Erythroblast (primary cell): ENCODE measurements around the gene ARV1.
"Not testable (repeated sequence)": the region's sequence is repeated elsewhere in the genome, so short reads cannot be mapped to it uniquely, and the experiment has no call there.

Experiments used
- DNase-seq, 2 experiments: peaks; one replicate each; lab custom pipeline; 2025; lab: John Stamatoyannopoulos, UW
- GATA1 ChIP-seq: IDR thresholded peaks from 2 replicates; pipeline ENCODE4 v1.6.1; 2011; ENCODE audit warnings: low read depth, mild to moderate bottlenecking, control low read depth, low read length, moderate library complexity
- POLR2A ChIP-seq: IDR thresholded peaks from 2 replicates; pipeline ENCODE4 v1.6.1; 2011; ENCODE audit warnings: mild to moderate bottlenecking, low read length

The ARV1 gene

GRCh38 chr1:231019711-231020110 lies 40.8 kb downstream of the ARV1 start:
- no peak for DNase-seq
- TF ChIP-seq GATA1 (no peak), POLR2A (no peak)

GRCh38 chr1:231020139-231020601 lies 41.3 kb downstream of the ARV1 start:
- no peak for DNase-seq
- TF ChIP-seq POLR2A (no peak), GATA1 (no peak)

- no peak for DNase-seq
- no peak for TF ChIP-seq POLR2A
- no peak for TF ChIP-seq GATA1
Observed at GRCh38 chr1:231020816-231021215, 41.9 kb downstream of the ARV1 start.

GRCh38 chr1:231021540-231022031 lies 42.7 kb downstream of the ARV1 start:
- TF ChIP-seq GATA1 (no peak), POLR2A (no peak)
- DNase-seq: no peak

- DNase-seq: not testable (repeated sequence)
Observed at GRCh38 chr1:231022543-231022942, 43.6 kb downstream of the ARV1 start.

GRCh38 chr1:231023150-231023549 lies 44.3 kb downstream of the ARV1 start:
- no peak for DNase-seq

GRCh38 chr1:231026576-231026975 lies 47.7 kb downstream of the ARV1 start:
- TF ChIP-seq POLR2A (no peak), GATA1 (no peak)
- no peak for DNase-seq

More at GRCh38 chr1:231023150-231023549, 44.3 kb downstream of the ARV1 start:
- TF ChIP-seq POLR2A (no peak), GATA1 (no peak)

- TF ChIP-seq POLR2A (no peak), GATA1 (no peak)
- DNase-seq: no peak
Observed at GRCh38 chr1:231027136-231027925, 48.4 kb downstream of the ARV1 start.

- no peak for TF ChIP-seq POLR2A
- no peak for TF ChIP-seq GATA1
- DNase-seq: no peak
Observed at GRCh38 chr1:231027971-231028370, 49.1 kb downstream of the ARV1 start.

GRCh38 chr1:231028682-231029081 lies 49.8 kb downstream of the ARV1 start:
- peak; percentile 12 to 30 for DNase-seq

GRCh38 chr1:231029247-231029646 lies 50.4 kb downstream of the ARV1 start:
- not testable (repeated sequence) for DNase-seq

More at GRCh38 chr1:231028682-231029081, 49.8 kb downstream of the ARV1 start:
- no peak for TF ChIP-seq GATA1
- TF ChIP-seq POLR2A: no peak

GRCh38 chr1:231029841-231030240 lies 50.9 kb downstream of the ARV1 start:
- DNase-seq: no peak
- no peak for TF ChIP-seq POLR2A
- TF ChIP-seq GATA1: no peak

- TF ChIP-seq GATA1: no peak
- TF ChIP-seq POLR2A: no peak
- no peak for DNase-seq
Observed at GRCh38 chr1:231032963-231033362, 54.1 kb downstream of the ARV1 start.

- TF ChIP-seq GATA1 (no peak), POLR2A (no peak)
- DNase-seq: no peak
Observed at GRCh38 chr1:231035799-231036198, 56.9 kb downstream of the ARV1 start.

GRCh38 chr1:231036416-231036815 lies 57.5 kb downstream of the ARV1 start:
- DNase-seq: no peak

More at GRCh38 chr1:231036416-231036815, 57.5 kb downstream of the ARV1 start:
- TF ChIP-seq GATA1 (no peak), POLR2A (no peak)
